CD4-positive, alpha-beta memory T cell (primary cell): ENCODE measurements around the gene IL20RB. TPM values are rescaled to one million over a fixed set of nuclear protein-coding genes. Genes with fewer than 3 reads are reported as not detected.

Source experiments
- CTCF ChIA-PET: fragments of 350-600 bp; sonication (Branson Sonifier 250); formaldehyde crosslinking; loops from one replicate; lab custom pipeline; 2021; ENCODE audit warnings: inconsistent platforms; ENCODE audit not compliant: partially characterized antibody; lab: Charles Lee
- POLR2A ChIA-PET: fragments of 350-600 bp; sonication (Branson Sonifier 250); formaldehyde crosslinking; loops from one replicate; lab custom pipeline; 2021; ENCODE audit not compliant: partially characterized antibody; lab: Charles Lee
- DNase-seq, 5 donors: peaks; one replicate each; pipeline versions ENCODE4 v3.0.0 to v3.0.0-alpha.2; 2020 to 2022; ENCODE audit warnings: mixed read lengths in 1 of 5
- H3K27ac ChIP-seq: one replicate; pipeline ENCODE4 v1.7.0; 2013; ENCODE audit warnings: low read depth, low read length
- H3K27me3 ChIP-seq: 2 replicates; pipeline ENCODE4 v1.7.0; 2013; ENCODE audit warnings: mild to moderate bottlenecking, low read length, moderate library complexity; ENCODE audit not compliant: insufficient read depth
- H3K36me3 ChIP-seq: 2 replicates; pipeline ENCODE4 v1.7.0; 2013; ENCODE audit warnings: mild to moderate bottlenecking, low read length, moderate library complexity; ENCODE audit not compliant: insufficient read depth
- H3K4me1 ChIP-seq: 2 replicates; pipeline ENCODE4 v1.7.0; 2013; ENCODE audit warnings: mild to moderate bottlenecking, low read length, moderate library complexity; ENCODE audit not compliant: insufficient read depth
- H3K4me3 ChIP-seq, 2 donors: one replicate each; pipeline ENCODE4 v1.7.0; 2013; ENCODE audit warnings: low read length in 2 of 2, mild to moderate bottlenecking in 1 of 2
- H3K9me3 ChIP-seq, 2 donors: one replicate each; pipeline ENCODE4 v1.7.0; 2013; ENCODE audit warnings: low read length in 2 of 2, control low read depth in 1 of 2; ENCODE audit not compliant: control insufficient read depth in 1 of 2
- H3K27ac Mint-ChIP-seq, 7 donors: one replicate each; pipeline ENCODE4 v1.8.0; 2020 to 2021; ENCODE audit warnings: mixed read lengths in 7 of 7, mild to moderate bottlenecking in 6 of 7, inconsistent platforms in 3 of 7, moderate library complexity in 3 of 7
- H3K27me3 Mint-ChIP-seq, 2 donors: one replicate each; pipeline ENCODE4 v1.8.0; 2020 to 2021; ENCODE audit warnings: mixed read lengths in 2 of 2
- H3K36me3 Mint-ChIP-seq, 2 donors: one replicate each; pipeline ENCODE4 v1.8.0; 2020 to 2021; ENCODE audit warnings: mixed read lengths in 2 of 2, inconsistent platforms in 1 of 2, mild to moderate bottlenecking in 1 of 2
- H3K4me1 Mint-ChIP-seq, 4 donors: one replicate each; pipeline ENCODE4 v1.8.0; 2020 to 2021; ENCODE audit warnings: mixed read lengths in 4 of 4, mild to moderate bottlenecking in 1 of 4
- H3K4me3 Mint-ChIP-seq, 8 donors: one replicate each; pipeline ENCODE4 v1.8.0; 2020 to 2021; ENCODE audit warnings: mixed read lengths in 8 of 8, mild to moderate bottlenecking in 7 of 8, moderate library complexity in 6 of 8, inconsistent platforms in 3 of 8
- H3K9me3 Mint-ChIP-seq, 8 donors: one replicate each; pipeline ENCODE4 v1.8.0; 2020 to 2021; ENCODE audit warnings: mixed read lengths in 8 of 8, mild to moderate bottlenecking in 5 of 8, inconsistent platforms in 3 of 8, moderate library complexity in 1 of 8
- intact Hi-C: fragments of 100-400 bp; cut with micrococcal nuclease; formaldehyde crosslinking; loops from one replicate; pipeline ENCODE4 v1.15.1; 2023
- polyA plus RNA-seq, 2 donors: library from polyadenylated mRNA; unstranded; fragments of 300-500 nt; fragmentation: Illumina TruSeq; gene quantifications; one replicate each; pipeline ENCODE4 v1.2.3, GENCODE V29; 2021
- total RNA-seq, 2 experiments: library from RNA; stranded (reverse); gene quantifications; one replicate each; pipeline ENCODE4 v1.2.3, GENCODE V29; 2021

IL20RB gene
- total and polyA plus RNA-seq, 4 experiments from 2014 or later, result 1.4 to 2.7 (median 1.5) TPM; not detected in 1

GRCh38 chr3:136929977-136930670 lies 27.7 kb upstream of the IL20RB start:
- Histone ChIP-seq H3K36me3 (no peaks in the 10 kb centered on the region), H3K4me1 (peaks cover 52% of the 10 kb centered on the region), H3K4me3 (no peak overlapping the region), H3K9me3 (no peaks in the 10 kb centered on the region), H3K27ac (no peak overlapping the region), H3K27me3 (no peaks in the 10 kb centered on the region)
- ChIA-PET CTCF (interaction anchor here (1.8 kb wide), 1 partner anchor 17 kb away, joined by 3 read pairs; no protein-coding TSS in a partner anchor), POLR2A (interaction anchor here (0.6 to 1.8 kb wide), 4 partner anchors 69 to 733 kb away, joined by 3 to 6 read pairs (median 6); partner anchors contain the start of gene STAG1)
- intact Hi-C loops, result loop anchor here (5.0 kb wide), 1 partner anchor 33 kb away; no protein-coding TSS in a partner anchor
- Mint-ChIP-seq H3K4me3 (peak overlapping the region in 1 of 8 donors; percentile 9), H3K4me1 (peaks cover 35 to 76% (median 61%) of the 10 kb centered on the region in 4 donors), H3K27ac (peak overlapping the region in 1 of 7 donors; percentile 48), H3K36me3 (peaks cover 37 to 44% of the 10 kb centered on the region in 2 donors), H3K9me3 (no peaks in the 10 kb centered on the region), H3K27me3 (no peaks in the 10 kb centered on the region)
- no peak for DNase-seq

DNA sequence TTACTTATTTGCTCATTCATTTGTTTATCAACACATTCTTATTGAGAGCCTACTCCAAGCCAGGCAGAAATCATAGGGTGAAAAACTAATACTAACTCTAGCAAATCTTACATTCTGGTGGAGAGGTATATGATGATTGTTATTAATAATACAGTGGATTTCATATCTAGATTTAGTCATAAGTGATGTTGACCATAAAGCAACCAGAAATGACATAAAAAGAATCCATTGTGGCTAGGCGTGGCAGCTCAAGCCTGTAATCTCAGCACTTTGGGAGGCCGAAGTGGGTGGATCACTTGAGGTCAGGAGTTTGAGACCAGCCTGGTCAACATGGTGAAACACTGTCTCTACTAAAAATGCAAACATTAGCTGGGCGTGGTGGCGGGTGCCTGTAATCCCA lies 26.2 kb upstream of the IL20RB start:
- Mint-ChIP-seq H3K27ac (peak overlapping the region in 4 of 7 donors; percentile 42 to 85 (median 54)), H3K27me3 (no peaks in the 10 kb centered on the region), H3K4me3 (peak overlapping the region in 2 of 8 donors; percentile 29 to 35), H3K36me3 (peaks cover 49 to 52% of the 10 kb centered on the region in 2 donors), H3K4me1 (peaks cover 35 to 78% (median 63%) of the 10 kb centered on the region in 4 donors), H3K9me3 (no peaks in the 10 kb centered on the region)
- POLR2A ChIA-PET, result interaction anchor here (1.2 to 1.8 kb wide), 3 partner anchors 16 to 179 kb away, joined by 5 to 6 read pairs (median 6); partner anchors contain the start of gene STAG1
- peaks cover 43% of the 10 kb centered on the region for H3K4me1 ChIP-seq
- intact Hi-C loops, result loop anchor here (5.0 kb wide), 1 partner anchor 34 kb away; no protein-coding TSS in a partner anchor
- H3K27ac ChIP-seq, result no peak overlapping the region
- no peaks in the 10 kb centered on the region for H3K27me3 ChIP-seq
- no peaks in the 10 kb centered on the region for H3K36me3 ChIP-seq
- CTCF ChIA-PET, result no interaction called here
- no peak for DNase-seq
- no peak overlapping the region for H3K4me3 ChIP-seq
- no peaks in the 10 kb centered on the region for H3K9me3 ChIP-seq

DNA sequence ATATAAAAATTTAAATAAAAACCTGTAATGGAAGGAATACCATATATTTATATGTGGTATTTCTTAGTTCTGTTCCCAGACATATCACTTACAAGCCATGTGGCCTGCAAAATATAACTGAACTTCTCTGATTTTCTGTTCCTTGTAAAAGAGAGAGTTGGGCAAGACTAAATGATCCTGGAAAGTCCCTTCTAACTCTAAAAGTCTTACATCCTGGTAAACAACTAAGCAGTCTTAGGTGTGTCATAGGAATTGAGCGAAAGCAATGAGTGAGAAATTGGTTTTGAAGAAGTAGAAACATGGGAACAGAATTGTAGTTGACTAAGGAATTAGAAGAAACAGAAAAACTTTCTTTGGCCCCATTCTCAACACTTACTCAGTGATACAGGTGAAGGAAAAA lies 25.3 kb upstream of the IL20RB start:
- H3K27me3 Mint-ChIP-seq, result no peaks in the 10 kb centered on the region
- peaks cover 35 to 80% (median 63%) of the 10 kb centered on the region in 4 donors for H3K4me1 Mint-ChIP-seq
- ChIA-PET POLR2A (interaction anchor here (1.0 kb wide), 1 partner anchor 72 kb away, joined by 3 read pairs; no protein-coding TSS in a partner anchor), CTCF (no interaction called here)
- peaks cover 53 to 57% of the 10 kb centered on the region in 2 donors for H3K36me3 Mint-ChIP-seq
- Histone ChIP-seq H3K27ac (no peak overlapping the region), H3K9me3 (no peaks in the 10 kb centered on the region), H3K36me3 (no peaks in the 10 kb centered on the region), H3K4me1 (peaks cover 43% of the 10 kb centered on the region), H3K4me3 (no peak overlapping the region), H3K27me3 (no peaks in the 10 kb centered on the region)
- peak overlapping the region; percentile 23 to 88 (median 68) for H3K27ac Mint-ChIP-seq
- DNase-seq, result peak in 1 of 5 donors; percentile 16
- peak overlapping the region in 3 of 8 donors; percentile 4 to 57 (median 34) for H3K4me3 Mint-ChIP-seq
- H3K9me3 Mint-ChIP-seq, result no peaks in the 10 kb centered on the region
- intact Hi-C loops, result loop anchor here (5.0 kb wide), 1 partner anchor 35 kb away; no protein-coding TSS in a partner anchor

DNA sequence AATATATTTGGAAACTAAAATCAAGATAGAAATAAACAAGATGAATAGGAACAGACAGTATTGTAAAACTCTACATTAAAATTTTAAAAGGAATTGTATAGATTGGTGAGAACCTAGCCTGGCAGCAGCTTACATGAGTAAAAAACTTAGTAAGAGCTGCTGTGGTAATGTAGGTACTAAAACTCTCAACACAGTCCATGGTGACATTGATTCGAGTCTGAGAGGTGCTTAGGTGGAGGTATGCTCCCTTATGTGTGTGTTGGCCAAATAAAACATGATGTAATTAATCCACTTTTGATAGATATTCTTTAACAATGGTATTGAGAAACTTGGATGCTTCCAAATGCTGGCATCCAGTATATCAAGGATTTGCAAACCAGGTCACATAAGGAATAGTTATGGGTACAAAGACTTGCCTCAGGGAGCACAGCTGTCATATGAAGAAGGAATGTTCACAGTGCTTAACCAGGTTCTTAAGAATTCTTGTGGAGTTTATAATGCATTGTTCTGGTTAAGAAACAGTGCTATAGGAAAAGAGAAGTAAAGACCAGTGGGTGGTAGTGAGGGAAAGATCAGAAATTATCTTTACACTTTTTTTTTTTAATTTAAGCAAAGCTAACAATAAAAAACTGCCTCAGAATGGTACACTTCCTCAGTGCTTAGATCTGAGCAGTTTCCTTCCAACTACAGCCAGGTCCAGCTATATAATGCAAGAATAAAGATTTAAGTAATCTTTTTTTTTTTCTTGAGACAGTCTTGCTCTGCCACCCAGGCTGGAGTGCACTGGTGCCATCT lies 24.6 kb upstream of the IL20RB start:
- H3K9me3 ChIP-seq, result no peaks in the 10 kb centered on the region
- H3K36me3 ChIP-seq, result no peaks in the 10 kb centered on the region
- Mint-ChIP-seq H3K4me3 (peak overlapping the region in 4 of 8 donors; percentile 4 to 57 (median 24)), H3K4me1 (peaks cover 36 to 80% (median 64%) of the 10 kb centered on the region in 4 donors), H3K27ac (peak overlapping the region; percentile 32 to 88 (median 84)), H3K27me3 (no peaks in the 10 kb centered on the region), H3K9me3 (no peaks in the 10 kb centered on the region), H3K36me3 (peaks cover 50 to 54% of the 10 kb centered on the region in 2 donors)
- H3K4me3 ChIP-seq, result no peak overlapping the region
- intact Hi-C loops, result loop anchor here (5.0 kb wide), 1 partner anchor 36 kb away; no protein-coding TSS in a partner anchor
- no peak overlapping the region for H3K27ac ChIP-seq
- no peak for DNase-seq
- CTCF ChIA-PET, result no interaction called here
- H3K4me1 ChIP-seq, result peaks cover 46% of the 10 kb centered on the region
- H3K27me3 ChIP-seq, result no peaks in the 10 kb centered on the region
- POLR2A ChIA-PET, result interaction anchor here (0.7 to 1.0 kb wide), 2 partner anchors 68 to 73 kb away, joined by 3 read pairs; no protein-coding TSS in a partner anchor

GRCh38 chr3:136937175-136937574 lies 20.6 kb upstream of the IL20RB start:
- intact Hi-C loops, result loop anchor here (5.0 kb wide), 1 partner anchor 75 kb away; the partner anchor contains the start of gene NCK1
- peaks cover 47 to 86% (median 68%) of the 10 kb centered on the region in 4 donors for H3K4me1 Mint-ChIP-seq
- POLR2A ChIA-PET, result no interaction called here

DNA sequence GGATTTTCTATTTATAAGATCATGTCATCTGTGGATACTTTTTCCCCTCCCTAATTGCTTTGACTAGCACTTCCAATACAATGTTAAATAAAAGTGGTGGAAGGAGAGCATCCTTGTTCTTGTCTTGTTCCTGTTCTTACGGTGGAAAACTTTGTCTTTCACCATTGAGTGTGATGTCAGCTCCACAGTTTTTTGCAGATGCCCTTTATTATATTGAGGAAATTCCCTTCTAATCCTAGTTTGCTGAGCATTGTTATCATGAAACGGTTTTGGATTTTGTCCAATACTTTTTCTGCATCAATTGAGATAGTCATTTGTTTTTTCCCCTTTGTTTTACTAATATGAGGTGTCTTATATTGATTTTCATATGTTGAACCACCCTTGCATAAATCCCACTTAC lies 19.9 kb upstream of the IL20RB start:
- intact Hi-C loops, result loop anchor here (5.0 kb wide), 1 partner anchor 76 kb away; the partner anchor contains the start of gene NCK1
- no peak for DNase-seq
- Histone ChIP-seq H3K27me3 (no peaks in the 10 kb centered on the region), H3K9me3 (no peaks in the 10 kb centered on the region), H3K4me1 (peaks cover 49% of the 10 kb centered on the region), H3K4me3 (no peak overlapping the region), H3K27ac (no peak overlapping the region), H3K36me3 (no peaks in the 10 kb centered on the region)
- peak overlapping the region in 4 of 8 donors; percentile 6 to 45 (median 16) for H3K4me3 Mint-ChIP-seq
- H3K27ac Mint-ChIP-seq, result peak overlapping the region in 1 of 7 donors; percentile 68
- ChIA-PET CTCF (interaction anchor here (0.8 to 2.0 kb wide), 3 partner anchors 76 to 186 kb away, joined by 3 to 6 read pairs (median 3); partner anchors contain the start of gene STAG1), POLR2A (interaction anchor here (1.6 kb wide), 1 partner anchor 186 kb away, joined by 4 read pairs; the partner anchor contains the start of gene STAG1)
- H3K36me3 Mint-ChIP-seq, result peaks cover 27 to 40% of the 10 kb centered on the region in 2 donors
- no peaks in the 10 kb centered on the region for H3K9me3 Mint-ChIP-seq
- H3K27me3 Mint-ChIP-seq, result no peaks in the 10 kb centered on the region
- H3K4me1 Mint-ChIP-seq, result peaks cover 49 to 86% (median 69%) of the 10 kb centered on the region in 4 donors

More at GRCh38 chr3:136937175-136937574, 20.6 kb upstream of the IL20RB start:
- H3K36me3 ChIP-seq, result no peaks in the 10 kb centered on the region
- CTCF ChIA-PET, result no interaction called here
- no peak overlapping the region for H3K4me3 ChIP-seq
- no peaks in the 10 kb centered on the region for H3K27me3 ChIP-seq
- Mint-ChIP-seq H3K27me3 (no peaks in the 10 kb centered on the region), H3K9me3 (no peaks in the 10 kb centered on the region), H3K36me3 (peaks cover 32 to 40% of the 10 kb centered on the region in 2 donors), H3K27ac (no peak overlapping the region), H3K4me3 (no peak overlapping the region)
- H3K27ac ChIP-seq, result no peak overlapping the region
- H3K9me3 ChIP-seq, result no peaks in the 10 kb centered on the region
- DNase-seq, result no peak
- H3K4me1 ChIP-seq, result peaks cover 49% of the 10 kb centered on the region
